Middle frontal gyrus (tissue), 1 donor: ENCODE results near the gene ZNF280B.
"Not testable (repeated sequence)": the region's sequence is repeated elsewhere in the genome, so short reads cannot be mapped to it uniquely, and the experiment has no call there.

ENCODE experiments used
- DNase-seq: peaks from one replicate; pipeline ENCODE4 v3.0.0-alpha.2; 2015; ENCODE audit warnings: low spot score; ENCODE audit errors: extremely low spot score

ZNF280B gene

GRCh38 chr22:22507743-22508273, 734 bp downstream of the ZNF280B start:
- DNase-seq: no peak

DNA sequence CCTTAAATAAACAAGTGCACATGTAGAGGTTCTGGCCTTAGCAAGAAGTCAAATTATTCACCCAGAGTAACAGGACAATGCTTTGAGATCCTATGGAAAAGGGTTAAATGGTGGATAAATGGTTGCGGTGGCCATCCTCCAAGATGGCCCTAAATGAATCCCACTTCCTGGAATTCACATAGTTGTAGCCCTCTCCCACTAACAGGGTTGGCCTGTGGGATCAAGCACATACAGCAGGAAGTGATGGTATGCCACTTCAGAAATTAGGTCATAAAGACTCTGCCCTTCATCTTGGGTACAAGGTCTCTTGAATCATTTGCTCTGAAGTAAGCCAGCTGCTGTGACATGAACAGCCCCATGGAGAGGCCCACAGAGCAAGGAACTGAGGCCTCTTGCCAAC, 1.8 kb downstream of the ZNF280B start:
- no peak for DNase-seq

GRCh38 chr22:22498267-22498666, 10.3 kb downstream of the ZNF280B start:
- no peak for DNase-seq

DNA sequence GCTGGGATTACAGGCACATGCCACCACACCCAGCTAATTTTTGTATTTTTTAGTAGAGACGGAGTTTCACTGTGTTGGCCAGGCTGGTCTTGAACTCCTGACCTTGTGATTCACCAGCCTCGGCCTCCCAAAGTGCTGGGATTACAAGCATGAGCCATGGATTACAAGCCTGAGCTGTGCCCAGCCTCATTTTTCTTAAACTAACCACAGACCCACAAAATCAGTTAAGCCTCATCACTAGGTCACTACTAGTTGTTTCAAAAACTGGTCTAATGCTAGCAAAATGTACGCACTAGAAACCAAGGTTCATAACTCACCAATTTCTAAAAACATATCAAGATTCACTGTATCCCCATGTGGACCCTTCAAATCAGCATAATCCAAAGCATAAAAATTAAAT, 17.0 kb downstream of the ZNF280B start:
- not testable (repeated sequence) for DNase-seq

DNA sequence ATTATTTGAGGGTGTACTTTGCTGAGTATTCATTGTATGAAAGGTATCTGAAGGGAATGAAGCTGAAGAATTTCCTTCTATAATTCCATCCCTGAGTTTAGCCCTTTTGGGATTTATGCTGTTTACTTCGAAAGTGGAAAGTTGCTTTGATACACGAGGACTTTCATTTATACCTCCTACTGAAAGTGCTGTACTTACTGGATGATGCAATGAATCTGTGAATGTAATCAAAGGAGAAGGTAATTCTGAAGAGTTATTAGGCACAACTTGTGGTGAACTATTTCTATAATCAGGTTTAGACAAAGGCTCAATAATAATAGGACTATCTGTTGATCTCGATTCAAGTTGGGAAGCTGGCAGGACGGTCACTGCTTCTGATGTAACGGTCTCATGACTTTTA, 19.8 kb downstream of the ZNF280B start:
- no peak for DNase-seq

GRCh38 chr22:22487869-22488597, 20.5 kb downstream of the ZNF280B start:
- DNase-seq: no peak

GRCh38 chr22:22487059-22487458, 21.5 kb downstream of the ZNF280B start:
- DNase-seq: no peak

DNA sequence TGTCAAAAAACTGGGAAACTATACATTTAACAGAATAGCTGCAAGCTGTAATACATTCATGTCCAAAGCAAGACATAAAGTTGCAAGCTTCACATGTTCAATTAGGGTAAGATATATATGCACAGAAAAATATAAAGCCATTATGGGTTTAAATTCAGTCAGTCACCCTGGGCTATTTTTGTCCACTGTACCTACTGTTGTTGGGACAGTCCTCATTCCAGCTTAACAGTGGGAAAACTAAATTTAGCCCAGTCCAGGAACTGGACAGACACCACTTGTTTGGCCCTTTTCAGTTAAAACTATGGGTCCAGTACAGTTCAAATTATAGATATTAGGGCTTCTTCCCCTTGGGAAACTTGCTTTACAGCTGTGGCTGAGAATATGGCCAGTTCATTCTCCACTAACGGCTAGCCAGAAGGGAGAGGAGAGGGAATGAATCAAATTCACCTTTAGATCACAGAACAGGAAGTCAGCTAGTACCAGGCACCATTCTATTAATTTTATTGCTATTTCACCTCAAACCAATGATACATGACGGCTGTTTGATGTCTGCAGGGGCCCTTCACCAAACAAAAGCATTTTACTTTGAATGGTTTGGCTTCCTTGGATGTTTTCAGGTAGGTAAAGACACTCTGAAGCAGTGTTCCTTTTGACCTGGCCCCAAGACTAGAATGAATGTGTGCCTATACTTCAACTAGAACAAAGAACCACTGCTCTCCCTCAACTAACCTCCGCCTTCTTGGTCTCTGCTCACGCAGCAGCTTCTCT, 22.2 kb downstream of the ZNF280B start:
- DNase-seq: no peak

DNA sequence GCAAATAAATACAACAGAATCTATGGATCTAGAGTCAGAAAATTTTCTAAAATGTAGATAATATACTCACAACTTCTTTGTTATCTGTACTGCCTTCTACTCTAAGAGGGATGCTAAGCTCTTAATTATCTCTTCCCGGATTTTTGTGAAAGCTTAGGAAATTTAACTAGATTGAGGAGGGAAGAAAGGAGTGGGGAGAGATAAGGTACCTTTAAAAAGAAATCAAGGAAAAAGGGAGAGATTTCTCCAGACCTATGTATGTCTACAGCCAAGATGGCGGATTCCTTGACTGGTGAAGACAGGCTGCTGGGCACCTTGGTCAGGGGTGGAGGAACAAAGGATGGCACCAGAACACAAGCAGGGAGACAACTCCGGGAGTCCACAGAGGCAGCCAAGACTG, 23.0 kb downstream of the ZNF280B start:
- no peak for DNase-seq

DNA sequence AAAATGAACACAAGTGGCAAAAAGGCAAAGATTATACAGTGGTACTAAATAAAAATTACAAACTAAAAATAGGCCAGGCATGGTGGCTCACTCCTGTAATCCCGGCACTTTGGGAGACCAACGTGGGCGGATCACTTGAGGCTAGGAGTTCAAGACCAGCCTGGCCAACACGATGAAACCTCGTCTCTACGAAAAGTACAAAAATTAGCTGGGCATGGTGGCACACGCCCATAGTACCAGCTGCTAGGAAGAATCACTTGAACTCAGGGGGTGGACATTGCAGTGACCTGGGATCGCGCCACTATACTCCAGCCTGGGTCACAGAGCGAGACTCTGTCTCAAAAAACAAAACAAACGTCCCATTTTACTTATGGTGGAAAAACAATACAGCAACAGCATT, 24.5 kb downstream of the ZNF280B start:
- DNase-seq: no peak

GRCh38 chr22:22480940-22481339, 27.6 kb downstream of the ZNF280B start:
- DNase-seq: no peak

GRCh38 chr22:22479999-22480532, 28.5 kb downstream of the ZNF280B start:
- no peak for DNase-seq

- DNase-seq: no peak
These were observed 29.4 kb downstream of the ZNF280B start for GRCh38 chr22:22479116-22479515.

DNA sequence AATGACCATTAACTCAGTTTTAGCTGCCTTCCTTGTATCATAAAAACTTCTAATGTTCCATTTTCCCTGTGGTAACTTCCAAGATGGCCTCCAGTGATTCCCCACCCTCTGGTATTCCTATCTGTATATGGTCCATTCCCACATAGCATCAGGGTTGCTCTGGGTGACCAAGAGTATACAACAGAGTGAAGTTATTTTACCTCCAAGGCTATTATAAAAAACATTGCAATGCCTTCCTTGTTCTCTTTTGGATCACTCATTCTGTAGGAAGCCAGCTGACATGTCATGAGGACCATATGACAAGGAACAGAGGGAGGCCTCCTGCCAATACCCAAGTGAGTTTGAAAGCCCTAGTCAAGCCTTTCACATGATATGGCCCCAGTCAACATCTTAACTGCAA, 30.1 kb downstream of the ZNF280B start:
- DNase-seq: no peak

DNA sequence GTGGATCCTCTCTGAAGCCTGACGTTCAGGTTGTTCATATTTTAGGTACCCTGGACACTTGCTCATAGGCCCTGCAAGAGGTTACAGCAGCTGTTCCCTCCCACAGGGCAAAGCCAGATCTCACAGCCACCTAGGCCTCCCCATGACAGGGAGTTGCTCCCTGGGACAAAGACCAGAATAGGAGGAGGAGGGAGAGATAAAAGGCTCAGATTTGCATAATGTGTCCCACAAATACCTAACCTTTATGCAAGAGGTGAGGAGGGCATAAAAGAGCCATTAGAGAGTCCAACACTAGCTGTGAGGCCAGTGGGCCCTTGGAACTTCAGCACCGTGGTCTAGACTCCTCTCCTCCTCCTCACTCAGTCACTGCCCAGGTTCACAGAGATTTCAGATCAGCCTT, 33.8 kb downstream of the ZNF280B start:
- no peak for DNase-seq

- DNase-seq: not testable (repeated sequence)
These were observed 37.4 kb downstream of the ZNF280B start for GRCh38 chr22:22471104-22471503.

DNA sequence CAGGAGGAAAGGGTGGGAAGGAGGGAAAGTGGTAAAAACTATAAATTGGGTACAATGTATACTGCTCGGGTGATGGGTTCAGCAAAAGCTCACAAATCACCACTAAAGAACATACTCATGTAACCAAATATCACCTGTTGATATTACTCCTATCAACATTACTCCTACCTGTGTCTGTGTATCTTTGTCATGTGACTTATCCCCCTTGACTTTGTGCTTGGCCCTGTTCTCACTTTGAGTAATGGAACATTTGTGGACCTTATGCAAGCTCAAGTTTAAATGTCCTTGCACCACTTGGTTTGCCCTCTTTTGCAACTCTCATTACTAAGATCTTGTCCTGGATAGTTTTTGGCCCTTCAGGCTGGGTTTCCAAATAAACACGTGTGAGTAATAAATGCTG, 39.0 kb downstream of the ZNF280B start:
- no peak for DNase-seq

DNA sequence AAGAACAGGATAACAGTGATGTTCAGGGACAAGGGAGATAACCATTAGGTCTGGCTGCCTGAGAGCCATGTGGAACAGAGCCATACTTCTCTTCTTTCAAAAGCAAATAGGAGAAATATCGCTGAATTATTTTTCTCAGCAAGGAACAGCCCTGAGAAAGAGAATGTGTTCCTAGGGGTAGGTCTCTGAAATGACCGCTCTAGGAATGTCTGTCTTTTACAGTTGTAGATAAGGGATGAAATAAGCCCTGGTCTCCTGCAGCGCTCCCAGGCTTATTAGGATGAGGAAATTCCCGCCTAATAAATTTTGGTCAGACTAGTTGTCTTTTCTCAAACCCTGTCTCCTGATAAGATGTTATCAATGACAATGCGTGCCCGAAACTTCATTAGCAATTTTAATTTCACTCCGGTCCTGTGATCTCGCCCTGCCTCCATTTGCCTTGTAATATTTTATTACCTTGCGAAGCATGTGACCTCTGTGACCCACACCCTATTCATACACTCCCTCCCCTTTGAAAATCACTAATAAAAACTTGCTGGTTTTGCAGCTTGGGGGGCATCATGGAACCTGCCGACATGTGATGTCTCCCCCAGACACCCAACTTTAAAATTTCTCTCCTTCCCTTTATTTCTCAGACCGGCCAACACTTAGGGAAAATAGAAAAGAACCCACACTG, 39.6 kb downstream of the ZNF280B start:
- DNase-seq: not testable (repeated sequence)

GRCh38 chr22:22467112-22467511, 41.4 kb downstream of the ZNF280B start:
- no peak for DNase-seq

GRCh38 chr22:22465782-22466181, 42.8 kb downstream of the ZNF280B start:
- DNase-seq: no peak

DNA sequence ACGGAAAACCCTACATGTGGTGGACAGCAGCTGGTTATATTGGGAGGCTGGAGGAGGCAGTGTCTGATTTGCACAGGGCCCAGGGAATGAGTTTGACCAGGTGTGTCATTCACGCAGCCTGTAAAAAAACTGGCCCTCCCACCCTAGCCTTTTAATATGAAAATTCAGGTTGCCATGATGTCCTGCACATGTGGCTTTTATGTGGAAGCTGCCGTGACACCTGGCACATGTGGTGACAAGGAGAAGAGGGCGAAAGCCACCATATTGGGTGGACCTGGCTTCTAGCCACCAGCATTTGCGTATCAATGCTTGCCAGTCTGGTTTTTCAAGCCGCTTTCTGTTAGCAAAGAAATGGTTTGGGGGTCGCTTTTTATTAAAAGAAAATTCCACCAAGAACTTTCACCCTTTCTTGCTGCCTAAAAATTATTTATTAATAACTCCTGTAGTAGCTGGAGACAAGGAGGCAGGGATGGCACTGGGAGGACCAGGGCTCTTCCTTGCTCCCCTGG, 43.4 kb downstream of the ZNF280B start:
- DNase-seq: no peak
